ENCODE results near the gene OR51G2. TPM values are rescaled to one million over a fixed set of nuclear protein-coding genes. Genes with fewer than 3 reads are reported as not detected.
"Not testable (repeated sequence)": the region's sequence is repeated elsewhere in the genome, so short reads cannot be mapped to it uniquely, and the experiment has no call there.

The OR51G2 gene, protein sequence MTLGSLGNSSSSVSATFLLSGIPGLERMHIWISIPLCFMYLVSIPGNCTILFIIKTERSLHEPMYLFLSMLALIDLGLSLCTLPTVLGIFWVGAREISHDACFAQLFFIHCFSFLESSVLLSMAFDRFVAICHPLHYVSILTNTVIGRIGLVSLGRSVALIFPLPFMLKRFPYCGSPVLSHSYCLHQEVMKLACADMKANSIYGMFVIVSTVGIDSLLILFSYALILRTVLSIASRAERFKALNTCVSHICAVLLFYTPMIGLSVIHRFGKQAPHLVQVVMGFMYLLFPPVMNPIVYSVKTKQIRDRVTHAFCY
- not detected in 2 replicates for total RNA-seq (2014; rRNA removed; shearing (Covaris generic))

DNA sequence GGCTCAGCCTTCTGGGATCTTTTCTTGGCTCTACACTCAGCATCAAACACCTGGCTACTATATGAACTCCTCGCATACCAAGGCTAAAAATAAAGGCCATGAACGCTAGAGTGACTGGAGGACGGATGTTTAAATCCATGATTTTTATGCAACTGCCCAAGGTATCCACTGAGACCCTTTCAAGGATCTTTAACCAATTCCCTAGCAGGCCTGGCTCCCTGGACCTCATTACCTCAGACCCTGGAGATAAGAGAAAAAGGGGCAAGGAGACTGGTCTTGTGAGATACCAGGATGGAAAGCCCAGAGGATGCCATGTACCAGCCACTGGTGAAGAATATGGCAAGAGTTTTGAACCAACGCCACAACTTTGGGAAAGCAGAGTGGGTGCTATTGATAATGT lies at the start of gene OR51G2:
TSS of gene OR51G2 (minus strand) at position 101 of the 400 bp plus-strand sequence. CDS start 3,687 bp downstream, outside the sequence.
- DNase-seq (ENCODE audit: low read depth) = no peak

DNA sequence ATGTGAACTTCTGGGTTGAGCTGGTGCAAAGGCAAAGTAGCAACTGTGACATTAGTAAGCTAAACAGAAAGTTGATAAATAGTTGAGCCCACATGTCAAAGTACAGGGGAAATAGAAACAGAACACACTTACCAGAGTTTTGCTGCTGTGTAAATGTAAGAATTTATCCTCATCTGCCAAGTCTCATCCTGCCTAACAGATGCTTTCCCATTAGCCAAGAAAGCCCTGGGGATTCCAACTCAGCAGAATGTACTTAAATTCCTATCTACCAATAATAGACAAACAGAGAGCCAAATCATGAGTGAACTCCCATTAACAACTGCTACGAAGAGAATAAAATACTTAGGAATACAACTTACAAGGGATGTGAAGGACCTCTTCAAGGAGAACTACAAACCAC lies 43.7 kb upstream of the OR51G2 start:
- DNase-seq (ENCODE audit: low read depth) = no peak

DNA sequence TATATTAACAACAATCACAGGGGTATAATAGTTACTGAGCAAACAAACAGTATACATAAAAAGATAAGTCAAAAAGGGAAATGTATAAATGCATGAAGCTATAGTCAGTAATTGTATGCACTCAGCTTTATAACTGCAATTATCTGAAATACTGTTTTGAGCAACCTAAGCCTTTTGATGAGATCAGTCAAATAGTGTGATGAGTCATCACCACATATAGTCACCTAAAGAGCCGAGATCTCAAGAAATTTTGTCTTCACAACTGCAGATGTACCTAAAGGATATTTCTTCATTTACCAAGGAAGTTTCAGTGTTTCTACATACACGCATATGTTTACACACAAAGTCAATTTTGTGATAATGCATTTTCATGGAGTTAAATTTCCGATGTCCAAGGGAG lies 41.7 kb upstream of the OR51G2 start:
- no peak for DNase-seq (ENCODE audit: low read depth)

DNA sequence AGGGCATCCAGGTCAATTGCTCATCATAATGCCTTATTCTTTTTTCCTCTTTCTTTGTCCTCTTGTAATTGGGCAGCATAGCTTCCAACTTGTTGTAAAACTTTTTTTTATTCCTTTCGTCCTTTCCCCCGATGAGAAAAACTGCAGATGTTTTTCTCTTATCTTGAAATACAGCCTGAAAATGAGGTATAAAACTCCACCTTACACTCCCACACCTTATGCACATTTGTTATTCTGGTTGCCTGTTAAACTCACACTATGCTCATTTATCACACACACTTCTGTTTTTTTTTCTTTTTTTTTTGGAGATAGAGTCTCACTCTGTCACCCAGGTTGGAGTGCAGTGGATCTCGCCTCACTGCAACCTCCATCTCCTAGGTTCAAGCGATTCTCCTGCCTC lies 38.2 kb upstream of the OR51G2 start:
- no peak for DNase-seq (ENCODE audit: low read depth)

DNA sequence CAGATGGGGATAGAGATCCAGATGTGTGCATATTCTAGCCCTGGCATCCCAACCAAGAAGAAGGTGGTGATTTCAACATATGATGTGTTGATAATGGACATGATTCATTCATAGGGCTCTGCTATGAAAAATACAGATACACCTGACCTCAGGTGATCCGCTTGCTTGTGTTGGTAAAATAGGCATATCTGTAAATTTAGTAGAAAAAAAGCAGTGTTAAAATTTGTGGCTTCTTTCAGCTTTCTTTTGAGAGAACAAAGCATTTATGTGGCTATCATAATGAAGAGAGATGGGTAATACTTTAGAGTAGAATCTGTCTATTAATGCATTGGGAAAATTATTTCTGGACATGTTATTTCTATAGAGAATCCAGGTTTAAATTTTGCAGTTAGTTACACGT lies 36.5 kb upstream of the OR51G2 start, which contains the start of gene OR51A2:
TSS of gene OR51A2 (minus strand) at position 101 of the 400 bp plus-strand sequence. CDS start at position 101, 0 bp downstream.
- DNase-seq (ENCODE audit: low read depth) = not testable (repeated sequence)

DNA sequence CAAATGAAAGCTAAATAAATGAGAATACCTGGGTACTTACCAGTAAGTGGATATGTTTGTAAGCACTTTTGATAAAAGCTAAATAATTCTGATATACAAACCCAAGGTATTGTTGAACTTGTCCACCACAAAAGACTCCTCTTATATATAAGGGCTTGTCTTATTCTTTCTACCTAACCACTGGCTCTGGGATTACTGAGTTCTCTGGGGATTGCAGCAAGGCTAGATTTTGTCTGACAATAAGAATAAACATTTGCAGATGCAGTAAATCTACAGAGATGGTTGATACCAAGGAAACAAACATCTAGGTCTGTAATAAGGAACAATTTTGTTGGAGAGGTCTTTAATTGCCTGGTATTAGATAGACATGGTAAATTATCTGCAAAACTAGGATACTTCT lies 28.4 kb upstream of the OR51G2 start, which contains the start of gene OR51A4:
TSS of gene OR51A4 (minus strand) at position 101 of the 400 bp plus-strand sequence. CDS start 505 bp downstream, outside the sequence.
- DNase-seq (ENCODE audit: low read depth) = no peak

DNA sequence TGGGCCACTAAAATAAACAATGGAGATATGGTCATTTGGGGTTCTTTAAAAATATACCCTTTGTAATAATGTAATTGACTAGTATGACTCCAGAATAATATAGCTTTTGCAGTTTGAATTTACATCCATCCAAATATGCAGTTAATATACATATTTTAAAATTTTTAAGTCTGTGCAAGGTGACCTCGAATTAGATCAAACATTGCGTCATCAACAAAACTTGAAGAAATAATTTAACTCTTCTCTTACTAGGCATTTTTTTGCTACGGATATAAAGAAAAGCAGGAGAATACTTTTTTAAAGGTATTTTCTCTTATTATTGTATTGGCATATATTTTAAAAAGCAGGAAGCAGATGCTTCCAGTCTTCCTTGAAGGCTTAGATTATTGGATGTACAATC lies 17.6 kb upstream of the OR51G2 start:
- no peak for DNase-seq (ENCODE audit: low read depth)

DNA sequence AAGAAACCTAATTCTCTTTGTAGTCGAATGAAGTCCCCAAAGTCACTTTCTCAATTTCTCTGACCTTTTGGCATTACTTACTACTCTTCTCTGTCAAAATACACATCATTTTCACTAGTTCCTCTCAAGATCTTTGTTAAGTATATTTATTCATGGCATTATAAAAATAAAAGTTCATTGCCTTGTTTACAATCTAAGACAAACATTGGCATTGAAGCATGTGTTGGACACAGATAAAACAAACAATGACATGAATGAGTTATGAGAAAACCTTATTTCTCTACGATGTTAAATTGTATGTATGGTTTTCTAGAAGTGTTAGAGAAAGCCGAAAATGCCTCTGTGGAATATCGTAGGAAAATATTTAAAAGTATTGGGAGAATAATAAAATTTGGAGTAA lies 13.6 kb upstream of the OR51G2 start:
- DNase-seq (ENCODE audit: low read depth) = no peak

DNA sequence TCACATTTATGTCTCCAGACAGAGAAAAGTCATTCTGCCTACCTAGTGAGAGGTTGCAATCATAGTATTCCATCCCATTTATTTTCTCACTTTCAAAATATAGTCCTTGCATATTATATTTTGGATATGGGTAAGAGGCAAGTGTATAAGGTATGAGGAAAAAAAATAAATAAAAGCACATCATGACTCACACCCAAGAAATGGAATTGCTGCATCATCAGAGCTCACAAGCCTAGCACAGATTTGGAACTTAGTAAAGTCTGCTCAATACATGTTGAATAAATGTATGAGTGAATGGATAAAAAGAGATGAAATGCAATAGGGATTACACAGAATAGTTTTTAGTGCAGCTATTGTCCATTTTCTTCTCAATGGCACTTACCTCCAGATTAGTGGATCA lies 7.5 kb upstream of the OR51G2 start:
- no peak for DNase-seq (ENCODE audit: low read depth)

DNA sequence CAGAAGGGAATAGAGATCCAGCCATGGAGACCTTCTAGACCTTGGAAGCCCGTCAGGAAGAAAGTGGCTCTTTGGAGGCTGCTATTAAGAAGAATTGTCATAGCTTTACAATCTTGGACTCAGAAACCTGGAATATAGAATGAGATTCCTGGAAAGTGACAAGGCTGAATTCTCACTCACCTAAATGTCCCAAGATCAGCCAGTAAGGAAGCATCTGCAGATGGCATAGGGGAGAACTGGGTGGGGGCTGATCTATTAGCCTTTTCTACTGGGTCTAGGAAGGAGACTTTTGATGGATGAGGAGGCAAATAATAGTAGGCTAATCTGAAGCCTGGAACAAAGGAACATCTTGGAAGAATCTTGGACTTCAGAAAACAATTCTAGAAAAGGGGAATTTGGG lies 5.1 kb upstream of the OR51G2 start, which contains the start of gene OR51G1:
TSS of gene OR51G1 (minus strand) at position 101 of the 400 bp plus-strand sequence. CDS start at position 101, 0 bp downstream.
- DNase-seq (ENCODE audit: low read depth) = no peak

DNA sequence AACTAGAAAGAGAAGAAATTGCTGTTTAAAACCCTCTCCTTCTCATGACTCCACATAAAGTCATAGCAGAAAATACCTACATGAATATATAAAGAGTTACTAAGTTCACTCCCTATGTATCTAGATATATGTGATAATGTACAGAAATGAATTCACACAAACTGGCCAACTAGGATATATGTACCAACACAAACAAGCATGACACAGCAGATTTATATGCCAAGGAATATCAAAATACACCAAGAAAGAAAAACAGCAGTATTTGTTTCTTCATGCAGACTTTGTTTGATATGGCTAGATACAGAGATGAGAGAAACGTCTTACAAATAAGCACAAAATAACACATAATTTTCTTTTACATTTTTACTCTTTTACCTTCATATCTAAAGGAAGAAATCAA lies 3.2 kb upstream of the OR51G2 start:
- DNase-seq (ENCODE audit: low read depth) = no peak

DNA sequence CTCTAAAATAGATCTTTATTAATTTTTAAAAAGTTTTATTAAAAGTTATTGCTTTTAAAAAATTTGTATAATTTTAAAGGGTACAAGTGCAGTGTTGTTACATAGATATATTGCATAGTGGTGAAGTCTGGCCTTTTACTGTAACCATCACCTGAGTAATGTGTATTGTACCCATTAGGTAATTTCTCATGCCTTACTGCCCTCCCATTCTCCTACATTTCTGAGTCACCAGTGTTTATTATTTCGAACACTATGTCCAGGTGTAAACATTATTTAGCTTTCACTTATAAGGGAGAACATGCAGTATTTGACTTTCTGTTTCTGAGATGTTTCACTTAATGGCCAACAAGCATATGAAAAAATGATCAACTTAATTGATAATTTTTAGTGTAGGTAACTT lies 2.6 kb upstream of the OR51G2 start:
- no peak for DNase-seq (ENCODE audit: low read depth)

DNA sequence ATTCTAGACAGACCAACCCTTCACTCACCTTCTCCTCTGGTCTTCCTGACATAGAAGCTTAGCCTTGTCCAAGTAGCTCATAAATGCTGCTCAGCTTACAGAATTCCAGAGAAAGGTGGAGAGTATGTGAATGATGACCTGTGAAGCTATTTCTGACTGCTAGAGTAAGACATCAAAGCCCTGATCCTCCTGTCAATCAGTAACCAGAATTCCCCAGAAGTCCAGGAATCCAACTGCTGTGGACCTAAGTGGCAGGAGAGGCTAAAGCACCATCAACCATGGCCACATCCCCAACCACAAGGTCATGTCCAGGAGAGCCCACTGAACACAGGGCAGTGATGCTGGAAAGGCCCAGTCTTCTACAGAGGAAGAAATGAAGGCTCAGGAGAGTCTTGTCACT lies 2.6 kb downstream of the OR51G2 start:
- no peak for DNase-seq (ENCODE audit: low read depth)

DNA sequence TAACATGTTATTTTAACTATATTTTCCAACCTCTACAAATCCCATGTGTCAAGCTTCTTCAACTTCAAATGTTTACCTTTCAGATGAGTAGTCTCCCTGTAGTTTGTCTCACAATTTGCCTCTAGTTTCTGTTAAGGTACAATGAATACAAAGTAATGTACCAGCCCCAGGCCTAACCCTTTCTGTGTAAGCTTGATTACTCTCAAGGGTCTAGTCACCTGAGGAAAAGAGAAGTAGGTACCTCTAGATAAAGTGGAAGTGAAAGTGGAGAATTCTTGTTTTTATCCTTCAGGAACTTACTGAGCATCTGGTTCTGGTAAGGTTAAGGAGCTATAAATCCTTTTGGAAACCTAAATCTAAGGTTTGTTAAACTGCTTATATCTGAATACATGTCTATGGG lies 15.7 kb downstream of the OR51G2 start, which contains the start of gene OR51A7:
TSS of gene OR51A7 (plus strand) at position 300 of the 400 bp plus-strand sequence. CDS start 3,587 bp downstream, outside the sequence.
- DNase-seq (ENCODE audit: low read depth) = no peak

DNA sequence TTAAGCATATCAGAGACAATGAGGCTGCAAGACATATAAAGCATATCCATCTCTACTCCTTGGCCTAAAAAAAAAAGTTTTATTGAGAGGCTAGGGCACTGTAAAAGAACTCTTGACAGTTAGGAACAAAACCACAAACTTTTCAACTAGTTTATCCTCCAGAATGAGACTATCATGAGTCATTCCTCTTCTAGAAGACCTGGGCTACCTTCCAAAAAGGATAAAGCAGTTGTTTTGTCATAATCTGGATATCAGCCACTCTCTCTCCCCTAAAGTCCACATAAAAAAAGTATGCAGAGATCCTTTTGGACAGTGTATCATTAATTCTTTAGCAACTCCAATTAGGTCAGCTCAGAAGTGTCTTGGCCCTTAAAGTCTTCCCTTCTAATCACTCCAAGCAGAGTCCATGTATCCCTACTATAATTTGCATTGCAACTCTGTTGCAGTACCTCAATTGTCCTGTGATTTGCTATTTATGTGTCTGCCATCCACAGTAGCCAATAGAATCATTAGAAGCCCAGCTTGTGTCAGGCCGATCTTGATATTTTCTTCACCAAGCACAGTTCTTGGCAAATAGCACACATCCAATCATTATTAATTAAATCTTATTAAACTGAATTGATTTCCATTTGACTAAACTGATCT lies 27.0 kb downstream of the OR51G2 start:
- peak; percentile 90 for DNase-seq (ENCODE audit: low read depth)

DNA sequence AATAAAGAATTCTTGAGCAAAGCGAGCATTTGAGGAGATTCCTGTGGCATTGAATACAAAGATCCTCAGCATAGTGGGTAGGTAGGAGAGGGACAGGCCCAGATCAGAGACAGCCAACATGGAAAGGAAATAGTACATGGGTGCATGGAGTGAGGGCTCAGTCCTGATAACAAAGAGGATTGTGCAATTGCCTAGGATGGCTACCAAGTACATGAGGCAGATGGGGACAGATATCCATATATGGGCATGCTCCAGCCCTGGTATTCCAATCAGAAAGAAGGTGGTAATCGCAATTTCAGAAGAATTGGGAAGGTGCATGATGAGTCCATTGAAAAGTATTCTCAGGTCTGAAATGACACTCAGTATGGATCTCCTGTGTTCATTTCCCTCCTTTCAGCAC lies 28.9 kb downstream of the OR51G2 start:
- peak; percentile 35 for DNase-seq (ENCODE audit: low read depth)

DNA sequence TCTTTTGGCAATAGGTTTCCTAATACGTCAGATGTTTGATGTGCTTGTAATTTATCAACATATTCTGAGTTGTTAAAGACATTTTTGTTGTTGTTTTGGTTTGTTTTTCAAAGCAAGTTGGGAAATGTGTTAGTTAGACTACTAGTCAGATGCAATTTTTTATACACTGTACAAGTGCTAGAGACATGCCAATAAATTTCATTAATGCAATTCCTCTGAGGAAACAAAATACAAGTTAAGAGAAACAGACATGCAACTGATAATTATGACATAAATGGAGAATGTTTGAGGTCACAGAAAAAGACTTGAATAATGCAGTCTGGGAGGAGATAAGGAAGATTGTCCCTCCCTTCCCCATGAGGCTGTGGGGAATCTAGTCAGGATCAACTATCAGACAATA lies 31.6 kb downstream of the OR51G2 start:
- no peak for DNase-seq (ENCODE audit: low read depth)

DNA sequence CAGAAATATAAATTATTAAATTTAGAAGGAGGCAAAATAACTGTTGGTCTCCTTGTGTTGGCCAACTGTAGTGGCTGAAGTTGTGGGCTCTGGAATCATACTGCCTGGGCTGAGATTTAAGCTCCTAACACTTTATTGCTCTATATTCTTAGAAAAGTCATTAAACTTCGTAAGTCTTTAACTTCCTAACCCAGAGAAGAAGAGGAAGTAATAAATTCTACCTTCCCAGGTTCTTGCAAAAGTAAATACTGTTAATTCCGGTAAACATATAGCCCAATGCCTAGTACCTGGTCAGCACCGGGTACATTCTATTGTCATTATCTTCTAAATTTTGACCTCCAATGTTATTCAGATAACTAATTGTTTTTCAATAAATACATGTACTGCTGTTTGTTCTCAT lies 33.0 kb downstream of the OR51G2 start:
- DNase-seq (ENCODE audit: low read depth) = no peak

DNA sequence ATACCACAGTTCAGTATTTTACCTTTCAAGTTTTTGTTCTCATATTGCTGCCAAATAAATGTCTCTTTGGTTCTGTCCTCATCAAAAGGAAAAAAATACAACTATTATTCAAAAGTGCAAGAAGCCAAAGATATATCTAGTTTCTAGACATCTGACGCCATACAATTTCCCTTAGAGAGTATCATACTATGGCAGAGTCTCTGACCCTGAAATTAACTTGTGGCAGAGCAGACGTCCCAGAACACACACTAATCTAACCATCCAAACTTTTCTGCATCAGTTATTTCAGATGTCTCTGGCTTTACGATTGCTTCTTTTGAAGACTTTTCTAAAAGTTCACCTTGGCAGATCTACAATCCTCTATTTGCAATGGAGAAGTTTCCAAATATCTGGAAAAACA lies 34.8 kb downstream of the OR51G2 start:
- no peak for DNase-seq (ENCODE audit: low read depth)

DNA sequence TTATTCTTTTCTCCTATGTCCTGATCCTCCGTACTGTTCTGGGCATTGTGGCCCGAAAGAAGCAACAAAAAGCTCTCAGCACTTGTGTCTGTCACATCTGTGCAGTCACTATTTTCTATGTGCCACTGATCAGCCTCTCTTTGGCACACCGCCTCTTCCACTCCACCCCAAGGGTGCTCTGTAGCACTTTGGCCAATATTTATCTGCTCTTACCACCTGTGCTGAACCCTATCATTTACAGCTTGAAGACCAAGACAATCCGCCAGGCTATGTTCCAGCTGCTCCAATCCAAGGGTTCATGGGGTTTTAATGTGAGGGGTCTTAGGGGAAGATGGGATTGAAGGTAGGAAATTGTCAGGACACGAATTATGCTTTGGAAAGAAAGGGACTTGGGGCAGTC lies 36.6 kb downstream of the OR51G2 start:
- DNase-seq (ENCODE audit: low read depth) = no peak

DNA sequence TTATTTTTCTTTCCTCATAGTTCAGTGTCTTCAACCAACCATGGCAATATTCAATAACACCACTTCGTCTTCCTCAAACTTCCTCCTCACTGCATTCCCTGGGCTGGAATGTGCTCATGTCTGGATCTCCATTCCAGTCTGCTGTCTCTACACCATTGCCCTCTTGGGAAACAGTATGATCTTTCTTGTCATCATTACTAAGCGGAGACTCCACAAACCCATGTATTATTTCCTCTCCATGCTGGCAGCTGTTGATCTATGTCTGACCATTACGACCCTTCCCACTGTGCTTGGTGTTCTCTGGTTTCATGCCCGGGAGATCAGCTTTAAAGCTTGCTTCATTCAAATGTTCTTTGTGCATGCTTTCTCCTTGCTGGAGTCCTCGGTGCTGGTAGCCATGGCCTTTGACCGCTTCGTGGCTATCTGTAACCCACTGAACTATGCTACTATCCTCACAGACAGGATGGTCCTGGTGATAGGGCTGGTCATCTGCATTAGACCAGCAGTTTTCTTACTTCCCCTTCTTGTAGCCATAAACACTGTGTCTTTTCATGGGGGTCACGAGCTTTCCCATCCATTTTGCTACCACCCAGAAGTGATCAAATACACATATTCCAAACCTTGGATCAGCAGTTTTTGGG lies 37.2 kb downstream of the OR51G2 start, which contains the start of gene OR51T1:
TSS of gene OR51T1 (plus strand) at position 41 of the 641 bp plus-strand sequence. CDS start at position 41, 0 bp downstream.
- DNase-seq (ENCODE audit: low read depth) = no peak

DNA sequence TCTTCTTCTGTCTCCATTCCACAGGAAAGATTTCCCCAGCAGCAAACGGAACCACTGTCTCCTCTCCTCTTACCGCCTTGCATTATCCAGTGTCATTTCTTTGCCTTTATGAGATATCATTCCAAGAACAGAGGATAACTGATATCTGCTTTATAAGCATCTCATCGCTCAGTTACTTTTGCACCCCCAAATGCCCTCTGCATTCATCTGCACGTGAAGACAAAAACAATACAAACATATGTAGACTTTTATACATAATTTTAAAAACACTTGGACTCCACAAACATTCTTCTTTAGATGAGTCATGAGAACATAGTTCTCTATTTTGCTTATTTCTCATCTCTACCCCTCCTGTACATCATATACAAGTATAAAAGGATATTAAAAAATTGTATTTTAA lies 38.0 kb downstream of the OR51G2 start:
- DNase-seq (ENCODE audit: low read depth) = no peak
